Measurements from ENCODE around the gene ZBTB8A. TPM values are rescaled to one million over a fixed set of nuclear protein-coding genes. Genes with fewer than 3 reads are reported as not detected.

The ZBTB8A gene
- total and polyA plus RNA-seq, 10 of the 15 experiments (the other 5 are each of a cell fraction or from before 2014, with no cell fraction given), result 0.48 to 4.7 (median 2.4) TPM

- ChIA-PET CTCF (interaction anchor here (1.0 to 2.6 kb wide), 2 partner anchors 8 to 10 kb away, joined by 3 to 15 read pairs; no protein-coding TSS in a partner anchor), RAD21 (ENCODE audit: unreplicated experiment) (no interaction called here), SMC1A (ENCODE audit: uncharacterized antibody, unreplicated experiment) (no interaction called here), POLR2A (no interaction called here)
- DNase-seq (ENCODE audit: low read depth, low spot score), result no peak
- Histone ChIP-seq H3K27me3 (replicated peaks in 1 of 2; ENCODE audit: control insufficient read depth in 2 of 2, insufficient read depth in 2 of 2, low read length in 1 of 2) (no peaks in the 10 kb centered on the region), H3K4me3 (no peak overlapping the region), H3K4me2 (ENCODE audit: control insufficient read depth, insufficient read depth) (no peak overlapping the region), H3K9ac (ENCODE audit: control insufficient read depth, insufficient read depth, low read length) (no peak overlapping the region), H3K79me2 (ENCODE audit: control insufficient read depth, insufficient read depth, low read length) (no peaks in the 10 kb centered on the region), H3K4me1 (ENCODE audit: control insufficient read depth, insufficient read depth, low read length) (no peaks in the 10 kb centered on the region), H4K20me1 (ENCODE audit: control insufficient read depth, insufficient read depth) (no peaks in the 10 kb centered on the region), H2AFZ (ENCODE audit: control insufficient read depth, low read depth, low read length) (no peak overlapping the region), H3K36me3 (ENCODE audit: control insufficient read depth in 2 of 2, insufficient read depth in 2 of 2, low read length in 1 of 2) (no peaks in the 10 kb centered on the region), H3K27ac (ENCODE audit: control insufficient read depth, insufficient read depth) (no peak overlapping the region), H3K9me3 (replicated peaks; ENCODE audit: control insufficient read depth, insufficient read depth, low read length) (no peaks in the 10 kb centered on the region)
- 100% methylated on average over 1 of the region's 1 CpG for WGBS (ENCODE audit: insufficient coverage, insufficient replicate concordance, low lambda C conversion rate, missing lambda C conversion rate)
- FAIRE-seq, result no peak
- no TSS peak for BruUV-seq (replicated peaks)
- intact Hi-C loops (cut with micrococcal nuclease; ENCODE audit: unreplicated experiment), result no loop called here
- in situ Hi-C loops (cut with MboI), result no loop called here
- ATAC-seq, result no peak
- no peak for TF ChIP-seq SPI1 (IDR thresholded peaks at IDR 0.05; ENCODE audit: borderline replicate concordance, insufficient read depth, low read depth, low read length)
- no peak for TF ChIP-seq PAX8 (IDR thresholded peaks at IDR 0.05)
- no peak for TF ChIP-seq STAT1 (conservative IDR thresholded peaks at IDR 0.05)
- no peak for TF ChIP-seq BCLAF1 (IDR thresholded peaks at IDR 0.05)
- TF ChIP-seq, protein P1, sequence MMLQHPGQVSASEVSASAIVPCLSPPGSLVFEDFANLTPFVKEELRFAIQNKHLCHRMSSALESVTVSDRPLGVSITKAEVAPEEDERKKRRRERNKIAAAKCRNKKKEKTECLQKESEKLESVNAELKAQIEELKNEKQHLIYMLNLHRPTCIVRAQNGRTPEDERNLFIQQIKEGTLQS (IDR thresholded peaks at IDR 0.05; ENCODE audit: borderline replicate concordance, extremely low read depth, low read depth, low read length), result no peak
- TF ChIP-seq CEBPB (IDR thresholded peaks at IDR 0.05; ENCODE audit: borderline replicate concordance in 1 of 2, low read depth in 2 of 2, low read length in 2 of 2), result no peak
- TF ChIP-seq, protein P2, sequence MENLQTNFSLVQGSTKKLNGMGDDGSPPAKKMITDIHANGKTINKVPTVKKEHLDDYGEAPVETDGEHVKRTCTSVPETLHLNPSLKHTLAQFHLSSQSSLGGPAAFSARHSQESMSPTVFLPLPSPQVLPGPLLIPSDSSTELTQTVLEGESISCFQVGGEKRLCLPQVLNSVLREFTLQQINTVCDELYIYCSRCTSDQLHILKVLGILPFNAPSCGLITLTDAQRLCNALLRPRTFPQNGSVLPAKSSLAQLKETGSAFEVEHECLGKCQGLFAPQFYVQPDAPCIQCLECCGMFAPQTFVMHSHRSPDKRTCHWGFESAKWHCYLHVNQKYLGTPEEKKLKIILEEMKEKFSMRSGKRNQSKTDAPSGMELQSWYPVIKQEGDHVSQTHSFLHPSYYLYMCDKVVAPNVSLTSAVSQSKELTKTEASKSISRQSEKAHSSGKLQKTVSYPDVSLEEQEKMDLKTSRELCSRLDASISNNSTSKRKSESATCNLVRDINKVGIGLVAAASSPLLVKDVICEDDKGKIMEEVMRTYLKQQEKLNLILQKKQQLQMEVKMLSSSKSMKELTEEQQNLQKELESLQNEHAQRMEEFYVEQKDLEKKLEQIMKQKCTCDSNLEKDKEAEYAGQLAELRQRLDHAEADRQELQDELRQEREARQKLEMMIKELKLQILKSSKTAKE (IDR thresholded peaks at IDR 0.05; ENCODE audit: low read depth, poor library complexity, severe bottlenecking), result no peak
- no peak for TF ChIP-seq CHD1 (IDR thresholded peaks at IDR 0.05; ENCODE audit: low read depth, low read length)
- TF ChIP-seq TCF3 (IDR thresholded peaks at IDR 0.05; ENCODE audit: borderline replicate concordance, insufficient read depth, low read depth, low read length), result no peak
- TF ChIP-seq, protein P3, sequence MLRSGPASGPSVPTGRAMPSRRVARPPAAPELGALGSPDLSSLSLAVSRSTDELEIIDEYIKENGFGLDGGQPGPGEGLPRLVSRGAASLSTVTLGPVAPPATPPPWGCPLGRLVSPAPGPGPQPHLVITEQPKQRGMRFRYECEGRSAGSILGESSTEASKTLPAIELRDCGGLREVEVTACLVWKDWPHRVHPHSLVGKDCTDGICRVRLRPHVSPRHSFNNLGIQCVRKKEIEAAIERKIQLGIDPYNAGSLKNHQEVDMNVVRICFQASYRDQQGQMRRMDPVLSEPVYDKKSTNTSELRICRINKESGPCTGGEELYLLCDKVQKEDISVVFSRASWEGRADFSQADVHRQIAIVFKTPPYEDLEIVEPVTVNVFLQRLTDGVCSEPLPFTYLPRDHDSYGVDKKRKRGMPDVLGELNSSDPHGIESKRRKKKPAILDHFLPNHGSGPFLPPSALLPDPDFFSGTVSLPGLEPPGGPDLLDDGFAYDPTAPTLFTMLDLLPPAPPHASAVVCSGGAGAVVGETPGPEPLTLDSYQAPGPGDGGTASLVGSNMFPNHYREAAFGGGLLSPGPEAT (IDR thresholded peaks at IDR 0.05; ENCODE audit: low read depth), result no peak
- TF ChIP-seq RBBP5 (conservative IDR thresholded peaks at IDR 0.05), result no peak
- no peak for TF ChIP-seq MEF2A (IDR thresholded peaks at IDR 0.05; ENCODE audit: insufficient read depth, low read depth, low read length)
- TF ChIP-seq YBX1 (IDR thresholded peaks at IDR 0.05), result no peak
- TF ChIP-seq, protein P4, sequence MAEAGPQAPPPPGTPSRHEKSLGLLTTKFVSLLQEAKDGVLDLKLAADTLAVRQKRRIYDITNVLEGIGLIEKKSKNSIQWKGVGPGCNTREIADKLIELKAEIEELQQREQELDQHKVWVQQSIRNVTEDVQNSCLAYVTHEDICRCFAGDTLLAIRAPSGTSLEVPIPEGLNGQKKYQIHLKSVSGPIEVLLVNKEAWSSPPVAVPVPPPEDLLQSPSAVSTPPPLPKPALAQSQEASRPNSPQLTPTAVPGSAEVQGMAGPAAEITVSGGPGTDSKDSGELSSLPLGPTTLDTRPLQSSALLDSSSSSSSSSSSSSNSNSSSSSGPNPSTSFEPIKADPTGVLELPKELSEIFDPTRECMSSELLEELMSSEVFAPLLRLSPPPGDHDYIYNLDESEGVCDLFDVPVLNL (IDR thresholded peaks at IDR 0.05; ENCODE audit: low read depth, low read length), result no peak
Observed at GRCh38 chr1:32509939-32510338, 29.3 kb upstream of the ZBTB8A start.
